Fibroblast of lung (primary cell): ENCODE measurements around the gene GLTPD2. TPM values are rescaled to one million over a fixed set of nuclear protein-coding genes. Genes with fewer than 3 reads are reported as not detected.

Experiments
- DNase-seq, 2 donors: peaks; one replicate each; pipeline versions ENCODE4 v3.0.0 to v3.0.0-alpha.2; 2010; ENCODE audit warnings: low read depth in 2 of 2
- H2AFZ ChIP-seq: 2 replicates; pipeline ENCODE4 v1.5.1; 2012; ENCODE audit warnings: low read length, control low read depth, inconsistent platforms
- H3K27ac ChIP-seq: 2 replicates; pipeline ENCODE4 v1.5.1; 2011; ENCODE audit warnings: low read length, control low read depth; ENCODE audit not compliant: insufficient read depth
- H3K27me3 ChIP-seq: 2 replicates; pipeline ENCODE4 v1.5.1; 2011; ENCODE audit warnings: mild to moderate bottlenecking, low read length; ENCODE audit not compliant: control insufficient read depth, insufficient read depth
- H3K36me3 ChIP-seq: 2 replicates; pipeline ENCODE4 v1.5.1; 2011; ENCODE audit warnings: low read length; ENCODE audit not compliant: control insufficient read depth, insufficient read depth
- H3K4me1 ChIP-seq: 2 replicates; pipeline ENCODE4 v1.5.1; 2011; ENCODE audit warnings: low read length; ENCODE audit not compliant: control insufficient read depth, insufficient read depth; ENCODE audit errors: extremely low read depth
- H3K4me2 ChIP-seq: 2 replicates; pipeline ENCODE4 v1.5.1; 2011; ENCODE audit warnings: low read length, control low read depth; ENCODE audit not compliant: insufficient read depth; ENCODE audit errors: extremely low read depth
- H3K4me3 ChIP-seq, 4 experiments: fragments of 200-600 bp in 1 of 4; sonication (generic) in 1 of 4; replicated peaks in 1 of 4; 2 replicates each; pipeline ENCODE4 v1.5.1; 2011 to 2016; ENCODE audit warnings: low read length in 4 of 4, low read depth in 3 of 4, mild to moderate bottlenecking in 3 of 4, control low read depth in 2 of 4, inconsistent platforms in 1 of 4, mixed read lengths in 1 of 4; ENCODE audit not compliant: insufficient read depth in 1 of 4; ENCODE audit errors: control extremely low read depth in 1 of 4
- H3K79me2 ChIP-seq: 2 replicates; pipeline ENCODE4 v1.5.1; 2012; ENCODE audit warnings: mild to moderate bottlenecking, low read length, inconsistent platforms; ENCODE audit not compliant: control insufficient read depth, insufficient read depth
- H3K9ac ChIP-seq: 2 replicates; pipeline ENCODE4 v1.5.1; 2011; ENCODE audit warnings: mild to moderate bottlenecking, low read length, control low read depth; ENCODE audit not compliant: insufficient read depth
- H3K9me3 ChIP-seq: 2 replicates; pipeline ENCODE4 v1.5.1; 2012; ENCODE audit warnings: low read depth, low read length; ENCODE audit not compliant: control insufficient read depth, insufficient read depth
- H4K20me1 ChIP-seq: 2 replicates; pipeline ENCODE4 v1.5.1; 2011; ENCODE audit warnings: low read length; ENCODE audit not compliant: control insufficient read depth, insufficient read depth; ENCODE audit errors: extremely low read depth
- EZH2 ChIP-seq: IDR thresholded peaks from 2 replicates; pipeline ENCODE4 v1.5.1; 2012; ENCODE audit warnings: low read length, control low read depth, mild to moderate bottlenecking; ENCODE audit errors: missing control alignments
- polyA plus RNA-seq, 2 donors: library from polyadenylated mRNA; depleted of rRNA in 1 of 2; stranded (reverse) in 1 of 2; unstranded in 1 of 2; fragments of >200 nt; gene quantifications; 2 replicates each; pipeline ENCODE4 v1.2.1, GENCODE V29; 2011 to 2012; ENCODE audit warnings: missing spikeins in 1 of 2
- total RNA-seq: library from RNA; depleted of rRNA; stranded (reverse); fragments of >200 nt; gene quantifications from 2 replicates; pipeline ENCODE4 v1.2.1, GENCODE V29; 2014
- TF ChIP-seq, protein P1 (sequence below), 2 donors: IDR thresholded peaks in 1 of 2; conservative IDR thresholded peaks in 1 of 2; 1 replicate in 1 of 2; 2 replicates in 1 of 2; pipeline ENCODE4 v1.5.1; 2011 to 2012; ENCODE audit warnings: low read length in 2 of 2, control low read depth in 1 of 2, inconsistent platforms in 1 of 2, low read depth in 1 of 2, mild to moderate bottlenecking in 1 of 2

The GLTPD2 gene
- total and polyA plus RNA-seq, 2 donors (not counting 1 experiment from before 2014, with no cell fraction given), result not detected

DNA sequence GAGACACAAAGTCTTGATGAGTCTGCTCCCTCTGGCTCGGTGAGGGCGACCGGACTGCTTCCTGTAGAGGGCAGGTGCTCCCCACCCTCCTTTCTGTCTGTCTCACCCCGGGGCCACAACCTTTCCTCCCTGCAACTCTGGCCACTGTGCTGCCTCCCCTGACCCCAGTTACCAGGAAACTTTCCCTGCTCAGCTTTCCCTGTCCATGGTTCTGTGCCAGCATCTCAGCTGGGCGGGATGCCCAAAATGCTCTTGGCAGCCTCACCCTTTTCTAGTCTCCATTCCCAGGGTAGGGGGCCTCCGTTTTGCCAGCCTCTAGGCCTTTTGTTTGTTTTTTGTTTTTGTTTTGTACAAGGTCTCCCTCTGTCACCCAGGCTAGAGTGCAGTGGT, 19.6 kb downstream of the GLTPD2 start:
- Histone ChIP-seq H3K36me3 (peaks cover 4% of the 10 kb centered on the region), H3K4me3 (peak overlapping the region in 1 of 4 experiments; percentile 7)

GRCh38 chr17:4810696-4811290, 22.0 kb downstream of the GLTPD2 start:
- Histone ChIP-seq H3K4me3 (no peak overlapping the region), H3K79me2 (no peaks in the 10 kb centered on the region), H3K36me3 (peaks cover 6% of the 10 kb centered on the region), H2AFZ (no peak overlapping the region), H3K27ac (no peak overlapping the region), H3K27me3 (no peaks in the 10 kb centered on the region), H3K4me2 (no peak overlapping the region), H3K4me1 (no peaks in the 10 kb centered on the region), H4K20me1 (no peaks in the 10 kb centered on the region), H3K9me3 (no peaks in the 10 kb centered on the region), H3K9ac (no peak overlapping the region)
- TF ChIP-seq, protein P1, sequence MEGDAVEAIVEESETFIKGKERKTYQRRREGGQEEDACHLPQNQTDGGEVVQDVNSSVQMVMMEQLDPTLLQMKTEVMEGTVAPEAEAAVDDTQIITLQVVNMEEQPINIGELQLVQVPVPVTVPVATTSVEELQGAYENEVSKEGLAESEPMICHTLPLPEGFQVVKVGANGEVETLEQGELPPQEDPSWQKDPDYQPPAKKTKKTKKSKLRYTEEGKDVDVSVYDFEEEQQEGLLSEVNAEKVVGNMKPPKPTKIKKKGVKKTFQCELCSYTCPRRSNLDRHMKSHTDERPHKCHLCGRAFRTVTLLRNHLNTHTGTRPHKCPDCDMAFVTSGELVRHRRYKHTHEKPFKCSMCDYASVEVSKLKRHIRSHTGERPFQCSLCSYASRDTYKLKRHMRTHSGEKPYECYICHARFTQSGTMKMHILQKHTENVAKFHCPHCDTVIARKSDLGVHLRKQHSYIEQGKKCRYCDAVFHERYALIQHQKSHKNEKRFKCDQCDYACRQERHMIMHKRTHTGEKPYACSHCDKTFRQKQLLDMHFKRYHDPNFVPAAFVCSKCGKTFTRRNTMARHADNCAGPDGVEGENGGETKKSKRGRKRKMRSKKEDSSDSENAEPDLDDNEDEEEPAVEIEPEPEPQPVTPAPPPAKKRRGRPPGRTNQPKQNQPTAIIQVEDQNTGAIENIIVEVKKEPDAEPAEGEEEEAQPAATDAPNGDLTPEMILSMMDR (conservative IDR thresholded peaks at IDR 0.05 in 1 of 2, IDR thresholded peaks at IDR 0.05 in 1 of 2; ENCODE audit: low read depth in 1 of 2, low read length in 2 of 2), result no peak
- no peak for TF ChIP-seq EZH2
- no peak for DNase-seq

More for the DNA sequence above, 19.6 kb downstream of the GLTPD2 start:
- no peaks in the 10 kb centered on the region for H3K79me2 ChIP-seq
- peak in 1 of 2 donors; percentile 26 for DNase-seq
- H3K9ac ChIP-seq, result no peak overlapping the region
- H3K27me3 ChIP-seq, result no peaks in the 10 kb centered on the region
- no peak overlapping the region for H3K4me2 ChIP-seq
- no peaks in the 10 kb centered on the region for H3K9me3 ChIP-seq
- no peak overlapping the region for H3K27ac ChIP-seq
- H4K20me1 ChIP-seq, result no peaks in the 10 kb centered on the region
- TF ChIP-seq EZH2, result no peak
- TF ChIP-seq, protein P1 (conservative IDR thresholded peaks at IDR 0.05 in 1 of 2, IDR thresholded peaks at IDR 0.05 in 1 of 2; ENCODE audit: low read depth in 1 of 2, low read length in 2 of 2), result no peak
- H3K4me1 ChIP-seq, result no peaks in the 10 kb centered on the region
- no peak overlapping the region for H2AFZ ChIP-seq

DNA sequence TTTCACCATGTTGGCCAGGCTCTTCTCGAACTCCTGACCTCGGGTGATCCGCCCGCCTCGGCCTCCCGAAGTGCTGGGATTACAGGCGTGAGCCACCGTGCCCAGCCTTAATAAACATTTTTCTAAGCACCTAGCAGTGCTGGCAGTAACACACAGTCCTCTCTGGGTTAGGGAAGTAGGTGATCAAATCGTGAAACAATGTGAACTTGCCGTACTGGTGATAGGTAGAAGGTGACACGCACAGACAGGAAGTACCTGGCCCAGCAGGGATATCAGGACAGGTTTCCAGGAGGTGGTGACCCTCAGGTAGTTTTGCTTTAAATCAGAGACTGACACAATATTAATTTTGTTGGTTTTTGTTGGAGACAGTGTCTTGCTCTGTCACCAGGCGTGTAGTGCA, 22.7 kb downstream of the GLTPD2 start:
- Histone ChIP-seq H2AFZ (no peak overlapping the region), H4K20me1 (no peaks in the 10 kb centered on the region), H3K9ac (no peak overlapping the region), H3K27ac (no peak overlapping the region), H3K4me1 (no peaks in the 10 kb centered on the region), H3K27me3 (no peaks in the 10 kb centered on the region), H3K79me2 (no peaks in the 10 kb centered on the region), H3K4me2 (no peak overlapping the region), H3K4me3 (no peak overlapping the region), H3K36me3 (peaks cover 6% of the 10 kb centered on the region), H3K9me3 (no peaks in the 10 kb centered on the region)
- no peak for DNase-seq
- TF ChIP-seq, protein P1 (conservative IDR thresholded peaks at IDR 0.05 in 1 of 2, IDR thresholded peaks at IDR 0.05 in 1 of 2; ENCODE audit: low read depth in 1 of 2, low read length in 2 of 2), result no peak
- TF ChIP-seq EZH2, result no peak
